IgD-negative memory B cell (primary cell): ENCODE results near the gene FN3KRP. TPM values are rescaled to one million over a fixed set of nuclear protein-coding genes. Genes with fewer than 3 reads are reported as not detected.

ENCODE experiments used
- H3K27ac Mint-ChIP-seq, 3 donors: one replicate each; pipeline ENCODE4 v1.8.0; 2020 to 2022; ENCODE audit warnings: mild to moderate bottlenecking in 3 of 3, mixed read lengths in 3 of 3, moderate library complexity in 1 of 3
- H3K27me3 Mint-ChIP-seq: one replicate; pipeline ENCODE4 v1.8.0; 2021; ENCODE audit warnings: mixed read lengths
- H3K36me3 Mint-ChIP-seq: one replicate; pipeline ENCODE4 v1.8.0; 2020; ENCODE audit warnings: mild to moderate bottlenecking, mixed read lengths
- H3K4me1 Mint-ChIP-seq, 3 donors: one replicate each; pipeline ENCODE4 v1.8.0; 2020 to 2022; ENCODE audit warnings: mixed read lengths in 3 of 3, mild to moderate bottlenecking in 1 of 3
- H3K4me3 Mint-ChIP-seq, 4 donors: one replicate each; pipeline ENCODE4 v1.8.0; 2020 to 2022; ENCODE audit warnings: mild to moderate bottlenecking in 4 of 4, mixed read lengths in 4 of 4, moderate library complexity in 3 of 4
- H3K9me3 Mint-ChIP-seq, 3 donors: one replicate each; pipeline ENCODE4 v1.8.0; 2020 to 2021; ENCODE audit warnings: mixed read lengths in 3 of 3, mild to moderate bottlenecking in 1 of 3
- polyA plus RNA-seq: library from polyadenylated mRNA; unstranded; fragments of 300-500 nt; fragmentation: Illumina TruSeq; gene quantifications from one replicate; pipeline ENCODE4 v1.2.3, GENCODE V29; 2021

The FN3KRP gene
- polyA plus RNA-seq, 1 donor from 2014 or later, result 16.7 TPM

DNA sequence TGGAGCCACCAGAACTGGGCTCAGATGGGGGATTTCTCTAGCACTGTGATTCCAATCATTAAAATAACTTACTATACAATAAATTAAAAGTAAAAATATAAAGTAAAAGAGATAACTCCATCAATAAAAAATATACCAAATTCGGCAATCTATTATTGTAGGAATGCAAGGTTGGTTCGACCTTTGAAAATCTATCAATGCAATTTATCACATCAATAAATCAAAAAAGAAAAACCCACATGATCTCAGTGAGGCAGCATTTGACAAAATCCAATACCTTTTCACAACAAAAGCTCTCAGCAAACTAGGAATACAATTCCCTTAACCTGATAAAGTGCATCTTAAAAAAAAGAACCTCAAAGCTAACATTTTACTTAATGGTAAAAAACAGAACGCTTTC is 35.0 kb upstream of the FN3KRP start:
- H3K9me3 Mint-ChIP-seq, result peaks cover 1 to 8% (median 5%) of the 10 kb centered on the region in 3 donors
- H3K4me3 Mint-ChIP-seq, result no peak overlapping the region
- no peaks in the 10 kb centered on the region for H3K27me3 Mint-ChIP-seq
- no peak overlapping the region for H3K27ac Mint-ChIP-seq
- no peaks in the 10 kb centered on the region for H3K4me1 Mint-ChIP-seq
- peaks cover 6% of the 10 kb centered on the region for H3K36me3 Mint-ChIP-seq

DNA sequence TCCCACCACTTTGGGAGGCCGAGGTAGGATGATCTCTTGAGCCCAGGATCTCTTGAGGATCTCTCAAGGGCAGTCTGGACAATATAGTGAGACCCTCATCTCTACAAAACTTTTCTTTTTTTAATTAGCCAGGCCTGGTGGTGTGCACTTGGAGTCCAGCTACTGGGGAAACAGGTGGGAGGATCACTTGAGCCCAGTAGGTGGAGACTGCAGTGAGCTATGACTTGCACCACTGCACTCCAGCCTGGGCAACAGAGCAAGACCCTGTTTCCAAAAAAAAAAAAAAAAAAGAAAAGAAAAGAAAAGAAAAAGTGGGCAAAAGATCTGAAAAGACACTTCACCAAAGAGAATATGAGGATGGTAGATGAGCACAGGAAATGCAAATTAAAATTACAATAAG is 33.0 kb upstream of the FN3KRP start:
- peaks cover 5% of the 10 kb centered on the region for H3K36me3 Mint-ChIP-seq
- H3K9me3 Mint-ChIP-seq, result peaks cover 1 to 8% (median 5%) of the 10 kb centered on the region in 3 donors
- H3K4me3 Mint-ChIP-seq, result peak overlapping the region in 1 of 4 donors; percentile 67
- H3K27me3 Mint-ChIP-seq, result no peaks in the 10 kb centered on the region
- H3K27ac Mint-ChIP-seq, result no peak overlapping the region
- H3K4me1 Mint-ChIP-seq, result peaks cover 0 to 1% (median 0%) of the 10 kb centered on the region in 3 donors

DNA sequence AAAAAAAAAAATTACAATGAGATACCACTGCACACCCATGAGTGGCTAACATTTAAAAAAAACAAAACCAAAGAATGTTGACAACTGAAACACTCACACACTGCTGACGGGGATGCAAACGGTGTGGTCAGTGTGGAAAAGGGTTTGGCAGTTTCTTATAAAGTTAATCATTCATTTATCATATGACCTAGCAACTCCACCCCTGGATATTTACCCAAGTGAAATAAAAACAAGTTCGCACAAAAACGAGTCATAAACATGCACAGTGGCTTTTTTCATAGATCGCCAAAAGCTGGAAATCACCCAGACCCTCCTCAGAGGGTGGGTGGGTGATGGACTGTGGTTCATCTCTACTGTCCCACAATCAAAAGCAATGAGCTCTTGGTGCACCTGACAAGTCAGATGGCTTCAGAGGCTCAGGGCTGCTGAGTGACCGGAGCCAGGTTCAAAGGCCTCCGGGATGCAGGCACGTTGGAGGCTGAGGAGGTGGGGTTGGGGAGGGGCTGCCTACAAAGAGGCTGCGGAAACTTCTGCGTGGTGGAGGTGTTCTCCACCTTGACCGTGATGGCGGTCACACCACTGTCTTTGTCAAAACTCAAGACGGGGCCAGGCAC is 32.2 kb upstream of the FN3KRP start:
- Mint-ChIP-seq H3K27me3 (no peaks in the 10 kb centered on the region), H3K27ac (no peak overlapping the region), H3K9me3 (peaks cover 1 to 8% (median 5%) of the 10 kb centered on the region in 3 donors), H3K36me3 (peaks cover 5% of the 10 kb centered on the region), H3K4me3 (no peak overlapping the region), H3K4me1 (peaks cover 0 to 1% (median 0%) of the 10 kb centered on the region in 3 donors)

DNA sequence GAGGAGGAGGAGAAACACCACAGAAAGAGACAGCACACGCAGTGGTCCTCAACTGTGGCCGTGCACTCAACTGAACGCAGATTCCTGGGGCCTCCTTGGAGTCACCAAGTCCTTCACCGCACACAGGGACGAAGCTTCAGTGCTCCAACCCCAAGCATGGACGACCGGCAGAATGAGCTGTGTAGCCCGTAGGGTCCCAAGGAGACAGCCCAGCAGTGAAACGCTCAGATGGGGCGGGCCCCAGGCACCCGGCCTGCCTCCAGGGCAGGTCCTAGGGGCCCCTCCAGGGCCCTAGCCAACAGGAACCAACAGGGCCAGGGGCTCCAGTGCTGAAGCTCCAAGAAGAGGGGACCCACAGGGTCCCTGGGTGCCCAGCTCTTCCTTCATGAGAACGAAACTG is 31.2 kb upstream of the FN3KRP start:
- no peak overlapping the region for H3K4me3 Mint-ChIP-seq
- peaks cover 0 to 1% (median 0%) of the 10 kb centered on the region in 3 donors for H3K4me1 Mint-ChIP-seq
- H3K27ac Mint-ChIP-seq, result no peak overlapping the region
- no peaks in the 10 kb centered on the region for H3K27me3 Mint-ChIP-seq
- H3K36me3 Mint-ChIP-seq, result peaks cover 5% of the 10 kb centered on the region
- peaks cover 1 to 8% (median 5%) of the 10 kb centered on the region in 3 donors for H3K9me3 Mint-ChIP-seq

DNA sequence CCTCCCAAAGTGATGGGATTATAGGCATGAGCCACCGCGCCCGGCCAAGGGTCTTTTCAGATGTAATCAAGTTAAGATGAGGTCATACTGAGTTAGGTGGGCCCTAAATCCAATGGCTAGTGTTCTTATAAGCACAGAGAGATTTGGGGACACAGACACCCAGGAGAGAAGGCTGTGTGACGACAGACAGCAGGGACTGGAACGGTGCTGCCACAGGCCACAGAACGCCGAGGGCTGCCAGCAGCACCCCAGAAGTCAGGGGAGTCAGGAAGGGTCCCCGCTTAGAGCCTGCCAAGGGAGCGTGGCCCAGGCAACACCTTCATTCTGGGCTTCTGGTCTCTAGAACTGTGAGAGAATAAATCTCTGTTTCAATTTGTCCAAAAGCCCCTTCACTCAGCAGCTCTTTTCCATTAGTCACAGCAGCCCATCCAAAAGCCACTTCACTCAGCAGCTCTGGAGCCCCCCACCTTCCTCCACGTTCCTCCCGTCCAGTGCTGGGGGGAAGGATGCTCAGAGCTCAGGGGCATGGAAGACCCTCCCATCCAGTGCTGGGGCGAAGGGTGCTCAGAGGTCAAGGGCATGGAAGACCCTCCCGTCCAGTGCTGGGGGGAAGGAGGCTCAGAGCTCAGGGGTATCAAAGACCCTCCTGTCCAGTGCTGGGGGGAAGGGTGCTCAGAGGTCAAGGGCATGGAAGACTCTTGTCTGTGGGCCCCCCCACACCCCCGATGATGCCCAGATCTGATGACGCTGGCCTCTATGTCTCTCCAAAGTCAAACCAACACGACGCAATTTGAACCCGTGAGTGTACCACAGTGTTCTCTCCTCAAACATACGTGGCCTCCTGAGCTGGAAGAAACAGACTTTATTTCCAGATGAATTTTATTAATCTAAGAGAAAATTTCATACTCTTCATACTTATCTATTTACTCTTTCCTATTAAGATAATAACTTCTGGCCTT is 29.9 kb upstream of the FN3KRP start:
- Mint-ChIP-seq H3K4me1 (peaks cover 0 to 1% (median 0%) of the 10 kb centered on the region in 3 donors), H3K36me3 (peaks cover 5% of the 10 kb centered on the region), H3K27me3 (no peaks in the 10 kb centered on the region), H3K9me3 (peaks cover 1 to 7% (median 5%) of the 10 kb centered on the region in 3 donors), H3K27ac (no peak overlapping the region), H3K4me3 (no peak overlapping the region)

DNA sequence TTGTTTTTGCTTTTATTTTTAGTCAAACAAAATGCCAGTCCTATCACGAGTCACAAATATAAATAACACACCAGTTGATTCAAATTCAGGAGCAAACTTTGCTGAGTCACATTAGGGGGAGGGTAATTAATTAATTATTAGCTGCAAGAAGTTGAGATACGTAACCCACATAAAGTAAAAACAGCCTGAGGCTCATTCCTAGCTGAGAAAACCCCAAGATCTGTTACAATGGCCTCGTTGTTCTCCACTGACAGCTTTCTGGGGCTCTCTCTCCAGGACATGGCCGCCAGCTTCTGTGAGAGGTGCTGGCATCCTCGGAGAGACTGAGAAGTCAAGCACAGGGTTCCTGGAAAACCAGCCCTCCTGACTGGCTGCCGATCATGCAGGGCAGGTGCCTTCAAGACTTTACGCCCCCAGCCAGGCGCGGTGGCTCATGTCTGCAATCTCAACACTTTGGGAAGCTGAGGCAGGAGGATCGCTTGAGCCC is 29.1 kb upstream of the FN3KRP start:
- H3K27me3 Mint-ChIP-seq, result no peaks in the 10 kb centered on the region
- H3K4me3 Mint-ChIP-seq, result no peak overlapping the region
- no peaks in the 10 kb centered on the region for H3K9me3 Mint-ChIP-seq
- H3K36me3 Mint-ChIP-seq, result peaks cover 2% of the 10 kb centered on the region
- H3K4me1 Mint-ChIP-seq, result peaks cover 0 to 1% (median 0%) of the 10 kb centered on the region in 3 donors
- H3K27ac Mint-ChIP-seq, result no peak overlapping the region

DNA sequence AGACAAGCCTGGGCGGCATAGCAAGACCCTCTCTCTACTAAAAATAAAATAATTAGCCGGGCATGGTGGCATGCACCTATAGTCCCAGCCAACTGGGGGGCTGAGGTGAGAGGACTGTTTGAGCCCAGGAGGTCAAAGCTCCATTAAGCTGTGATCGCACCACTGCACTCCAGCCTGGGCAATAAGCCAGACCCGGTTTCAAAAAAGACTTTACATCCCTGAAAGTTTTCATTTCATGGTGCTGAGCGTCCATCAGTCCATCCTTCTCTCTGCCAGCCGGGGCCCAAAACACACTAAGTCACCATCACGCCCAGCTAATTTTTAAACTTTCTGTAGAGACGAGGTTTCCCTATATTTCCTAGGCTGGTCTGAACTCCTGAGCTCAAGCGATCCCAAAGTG is 28.6 kb upstream of the FN3KRP start:
- peaks cover 2% of the 10 kb centered on the region for H3K36me3 Mint-ChIP-seq
- no peak overlapping the region for H3K27ac Mint-ChIP-seq
- H3K4me1 Mint-ChIP-seq, result peaks cover 0 to 3% (median 0%) of the 10 kb centered on the region in 3 donors
- H3K9me3 Mint-ChIP-seq, result peaks cover 0 to 2% (median 0%) of the 10 kb centered on the region in 3 donors
- H3K27me3 Mint-ChIP-seq, result no peaks in the 10 kb centered on the region
- H3K4me3 Mint-ChIP-seq, result no peak overlapping the region

DNA sequence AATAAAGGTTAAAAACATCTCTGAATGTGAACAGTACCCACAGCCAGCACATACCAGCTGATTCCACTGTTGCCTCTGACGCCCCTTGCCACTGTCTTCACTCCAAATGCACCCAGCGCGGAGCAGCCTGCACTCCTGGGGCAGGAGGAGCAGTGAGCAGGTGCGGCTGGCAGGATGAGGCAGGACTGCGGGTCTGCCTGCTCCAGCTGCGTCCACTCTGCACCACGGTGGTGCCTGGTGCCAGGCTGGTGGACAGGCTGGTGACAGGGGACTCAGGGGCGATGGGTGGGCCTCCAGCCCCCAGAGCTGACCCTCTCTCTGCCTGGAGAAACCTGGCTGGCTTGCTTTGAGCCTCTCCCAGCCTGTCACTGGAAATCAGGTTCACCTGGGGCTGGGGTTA is 27.4 kb upstream of the FN3KRP start:
- no peak overlapping the region for H3K4me3 Mint-ChIP-seq
- no peaks in the 10 kb centered on the region for H3K27me3 Mint-ChIP-seq
- H3K9me3 Mint-ChIP-seq, result peaks cover 0 to 2% (median 0%) of the 10 kb centered on the region in 3 donors

DNA sequence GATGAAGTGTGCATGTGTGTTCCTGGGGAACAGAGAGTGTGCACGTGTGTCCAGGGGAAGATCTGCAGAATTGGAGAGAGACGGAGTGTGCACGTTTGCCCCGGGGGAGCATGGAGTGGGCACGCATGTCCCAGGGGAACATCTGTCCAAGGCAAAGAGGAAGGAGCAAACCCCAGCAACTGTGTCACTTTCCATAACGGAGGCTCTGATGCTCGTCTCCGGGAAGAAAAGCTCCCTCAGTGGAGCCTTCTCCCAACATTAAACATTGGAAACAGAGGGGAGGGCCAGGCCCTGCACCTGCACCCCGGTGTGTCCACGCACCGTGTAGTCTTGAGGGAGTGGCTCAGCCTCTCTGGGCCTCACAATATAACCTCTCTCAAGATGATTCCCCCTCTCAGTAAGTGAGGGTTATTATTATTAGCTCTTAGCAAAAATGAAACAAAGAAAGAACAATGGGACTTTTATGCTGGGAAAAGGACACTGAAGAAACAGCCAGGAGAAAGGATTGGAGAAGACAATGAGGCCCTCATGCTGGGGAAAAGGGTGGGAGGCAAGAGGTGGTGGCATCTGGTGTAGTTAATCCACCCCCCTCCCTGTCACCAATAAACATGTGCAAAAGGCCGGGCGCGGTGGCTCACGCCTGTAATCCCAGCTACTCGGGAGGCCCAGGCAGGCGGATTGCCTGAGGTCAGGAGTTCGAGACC is 25.6 kb upstream of the FN3KRP start:
- peaks cover 0 to 3% (median 0%) of the 10 kb centered on the region in 3 donors for H3K4me1 Mint-ChIP-seq
- no peak overlapping the region for H3K4me3 Mint-ChIP-seq
- H3K27ac Mint-ChIP-seq, result peak overlapping the region in 1 of 3 donors; percentile 37
- peaks cover 2% of the 10 kb centered on the region for H3K36me3 Mint-ChIP-seq
- no peaks in the 10 kb centered on the region for H3K27me3 Mint-ChIP-seq
- peaks cover 0 to 9% (median 4%) of the 10 kb centered on the region in 3 donors for H3K9me3 Mint-ChIP-seq

More for the DNA sequence above, 27.4 kb upstream of the FN3KRP start:
- Mint-ChIP-seq H3K36me3 (peaks cover 2% of the 10 kb centered on the region), H3K4me1 (peaks cover 0 to 3% (median 0%) of the 10 kb centered on the region in 3 donors), H3K27ac (no peak overlapping the region)

DNA sequence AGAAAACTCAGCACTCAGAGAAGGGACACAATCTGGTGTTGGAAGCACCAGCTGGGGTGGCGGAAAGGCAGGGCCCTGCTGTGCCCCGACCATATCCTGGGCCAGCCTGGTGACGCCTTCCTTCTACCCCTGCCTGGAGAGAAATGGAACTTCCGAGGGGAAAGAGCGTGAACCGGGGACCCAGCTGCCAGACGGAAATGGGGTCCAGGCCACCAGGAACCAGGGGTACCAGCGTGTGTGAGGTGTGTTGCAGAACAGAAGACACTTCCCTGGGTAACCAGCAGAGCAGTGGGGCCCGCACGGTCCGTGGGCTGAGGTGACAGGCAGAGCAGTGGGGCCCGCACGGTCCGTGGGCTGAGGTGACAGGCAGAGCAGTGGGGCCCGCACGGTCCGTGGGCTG is 24.8 kb upstream of the FN3KRP start:
- H3K27ac Mint-ChIP-seq, result peak overlapping the region in 1 of 3 donors; percentile 37

DNA sequence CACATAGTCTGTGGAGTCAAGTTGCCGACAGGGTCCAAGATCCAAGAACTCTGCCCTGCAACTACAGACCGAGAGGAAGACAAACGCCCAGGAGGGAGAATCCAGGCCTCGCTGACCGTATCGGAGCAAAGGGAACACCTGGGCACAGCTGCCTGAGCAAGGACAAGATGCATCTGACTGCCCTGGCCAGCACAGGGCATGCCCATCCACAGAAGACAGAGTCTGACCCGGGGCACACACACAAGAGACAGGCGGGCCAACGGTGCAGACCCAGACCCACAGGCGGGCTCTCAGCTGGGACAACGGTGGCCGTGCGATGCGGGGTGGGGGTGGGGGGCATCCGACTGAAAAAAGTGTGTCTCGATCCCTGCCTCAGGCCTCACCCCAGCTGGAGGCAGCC is 24.2 kb upstream of the FN3KRP start:
- Mint-ChIP-seq H3K9me3 (peaks cover 0 to 9% (median 7%) of the 10 kb centered on the region in 3 donors), H3K4me1 (peaks cover 0 to 2% (median 0%) of the 10 kb centered on the region in 3 donors)

More for the DNA sequence above, 24.8 kb upstream of the FN3KRP start:
- Mint-ChIP-seq H3K4me3 (no peak overlapping the region), H3K4me1 (peaks cover 0 to 3% (median 0%) of the 10 kb centered on the region in 3 donors), H3K9me3 (peaks cover 0 to 9% (median 7%) of the 10 kb centered on the region in 3 donors), H3K27me3 (peaks cover 1% of the 10 kb centered on the region), H3K36me3 (peaks cover 2% of the 10 kb centered on the region)

DNA sequence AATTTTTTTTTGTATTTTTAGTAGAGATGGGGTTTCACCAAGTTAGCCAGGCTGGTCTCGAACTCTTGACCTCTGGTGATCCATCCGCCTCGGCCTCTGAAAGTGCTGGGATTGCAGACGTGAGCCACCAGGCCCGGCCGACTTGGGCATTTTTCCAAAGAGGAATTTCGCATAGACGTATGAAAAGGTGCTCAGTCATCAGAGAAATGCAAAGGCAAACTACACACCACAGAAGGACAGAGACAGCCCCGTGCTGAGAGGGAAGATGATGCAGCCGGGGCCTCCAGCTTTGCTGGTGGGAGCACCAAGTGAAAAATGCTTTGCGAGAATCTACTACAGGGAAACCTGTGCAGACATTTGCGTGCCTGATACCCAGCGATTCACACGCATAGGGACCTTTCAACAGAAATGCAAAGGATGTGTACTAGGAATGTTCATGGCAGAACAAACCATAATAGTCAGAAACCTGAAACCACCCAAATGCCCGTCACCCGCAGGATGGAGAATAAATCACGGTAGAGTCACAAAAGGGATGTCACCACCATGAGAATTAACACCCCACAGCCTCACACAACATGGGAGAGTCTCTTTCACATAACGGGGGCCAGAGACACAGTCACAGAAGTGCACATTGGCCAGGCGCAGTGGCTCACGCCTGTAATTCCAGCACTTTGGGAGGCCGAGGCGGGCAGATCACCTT is 23.2 kb upstream of the FN3KRP start:
- Mint-ChIP-seq H3K4me3 (no peak overlapping the region), H3K9me3 (peaks cover 0 to 9% (median 7%) of the 10 kb centered on the region in 3 donors), H3K27ac (no peak overlapping the region), H3K4me1 (peaks cover 0 to 1% (median 0%) of the 10 kb centered on the region in 3 donors), H3K27me3 (peaks cover 4% of the 10 kb centered on the region), H3K36me3 (peaks cover 2% of the 10 kb centered on the region)

More for the DNA sequence above, 24.2 kb upstream of the FN3KRP start:
- Mint-ChIP-seq H3K4me3 (no peak overlapping the region), H3K36me3 (peaks cover 2% of the 10 kb centered on the region), H3K27me3 (peaks cover 4% of the 10 kb centered on the region), H3K27ac (no peak overlapping the region)

DNA sequence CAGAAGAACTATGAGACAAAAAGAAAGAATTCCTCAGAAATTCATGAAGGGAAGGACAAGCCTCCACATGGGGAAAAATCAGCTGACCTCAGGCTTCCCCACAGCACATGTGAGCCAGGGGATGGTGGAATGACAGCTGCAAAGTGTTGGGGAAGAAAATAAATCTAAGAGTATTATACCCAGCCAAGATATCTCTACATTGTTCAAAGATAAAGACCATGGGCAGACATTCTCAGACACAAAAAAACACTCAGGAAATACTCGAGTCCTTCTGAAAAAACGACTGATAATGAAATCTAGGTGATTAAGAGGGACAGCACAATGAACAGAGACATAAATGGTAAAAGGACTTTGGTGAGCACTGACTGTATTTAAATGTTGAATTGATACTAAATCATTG is 21.9 kb upstream of the FN3KRP start:
- Mint-ChIP-seq H3K27ac (no peak overlapping the region), H3K4me1 (peaks cover 0 to 6% (median 2%) of the 10 kb centered on the region in 3 donors), H3K4me3 (peak overlapping the region in 1 of 4 donors; percentile 76), H3K9me3 (peaks cover 0 to 9% (median 7%) of the 10 kb centered on the region in 3 donors), H3K36me3 (peaks cover 2% of the 10 kb centered on the region), H3K27me3 (peaks cover 4% of the 10 kb centered on the region)

DNA sequence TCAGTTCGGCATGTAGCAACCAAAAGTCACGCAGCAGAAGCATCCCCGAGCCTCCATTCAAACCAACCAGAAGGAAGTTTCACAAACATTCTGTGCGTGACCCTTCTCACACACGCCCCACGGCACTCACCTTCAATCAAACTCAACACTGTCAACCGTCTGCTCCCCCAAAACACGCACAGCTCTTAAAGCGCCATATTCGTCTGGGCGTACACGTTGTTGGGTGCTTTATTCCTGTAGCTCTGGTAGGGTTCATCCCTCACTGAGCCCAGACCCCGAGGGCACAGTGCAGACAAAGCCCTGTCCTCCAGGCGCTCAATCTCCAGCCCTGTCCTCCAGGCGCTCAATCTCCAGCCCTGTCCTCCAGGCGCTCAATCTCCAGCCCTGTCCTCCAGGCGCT is 20.2 kb upstream of the FN3KRP start:
- Mint-ChIP-seq H3K27ac (no peak overlapping the region), H3K4me1 (peaks cover 0 to 6% (median 4%) of the 10 kb centered on the region in 3 donors), H3K4me3 (peak overlapping the region; percentile 10 to 64 (median 46))

More for the DNA sequence above, 20.2 kb upstream of the FN3KRP start:
- Mint-ChIP-seq H3K9me3 (peaks cover 0 to 9% (median 7%) of the 10 kb centered on the region in 3 donors), H3K36me3 (peaks cover 2% of the 10 kb centered on the region), H3K27me3 (peaks cover 4% of the 10 kb centered on the region)
